Measurements from ENCODE around the gene COL6A2.
"Not testable (repeated sequence)": the region's sequence is repeated elsewhere in the genome, so short reads cannot be mapped to it uniquely, and the experiment has no call there.

GRCh38 chr21:46059711-46060455 lies 38.0 kb upstream of the COL6A2 start:
- TF ChIP-seq CTCF (IDR thresholded peaks at IDR 0.05; ENCODE audit: low read depth, low read length, poor library complexity, severe bottlenecking); EZH2phosphoT487 (IDR thresholded peaks at IDR 0.05; ENCODE audit: borderline replicate concordance, low read length): not testable (repeated sequence)

All from DOHH2 (cell line).